Natural killer cell treated with Interleukin-12 subunit alpha and Interleukin-12 subunit beta and Interleukin-15 and Interleukin-18, amount 100 ng/mL, for 72 hours (primary cell): ENCODE measurements around the gene VWA8. TPM values are rescaled to one million over a fixed set of nuclear protein-coding genes. Genes with fewer than 3 reads are reported as not detected.

Experiments used
- ATAC-seq, 2 donors: fragments of 150-1000 bp; cut with Tn5 transposase in 1 of 2; sonication (Bioruptor Pico), chemical (Tn5 transposase) in 1 of 2; 2 replicates each; pipeline ENCODE4 v1.10.0; 2021
- DNase-seq: peaks from one replicate; pipeline ENCODE4 v3.0.0; 2022; ENCODE audit warnings: low spot score
- H3K27ac Mint-ChIP-seq, 2 donors: 1 replicate in 1 of 2; 2 replicates in 1 of 2; pipeline ENCODE4 v1.8.0; 2022; ENCODE audit warnings: mixed read lengths in 2 of 2, mild to moderate bottlenecking in 1 of 2, moderate library complexity in 1 of 2
- H3K27me3 Mint-ChIP-seq, 2 donors: 1 replicate in 1 of 2; 2 replicates in 1 of 2; pipeline ENCODE4 v1.8.0; 2022; ENCODE audit warnings: mixed read lengths in 2 of 2
- H3K36me3 Mint-ChIP-seq: one replicate; pipeline ENCODE4 v1.8.0; 2022; ENCODE audit warnings: mixed read lengths
- H3K4me1 Mint-ChIP-seq, 2 donors: 1 replicate in 1 of 2; 2 replicates in 1 of 2; pipeline ENCODE4 v1.8.0; 2022; ENCODE audit warnings: low read depth in 2 of 2, mixed read lengths in 2 of 2, mild to moderate bottlenecking in 1 of 2
- H3K4me3 Mint-ChIP-seq: one replicate; pipeline ENCODE4 v1.8.0; 2022; ENCODE audit warnings: mixed read lengths
- H3K9me3 Mint-ChIP-seq: 2 replicates; pipeline ENCODE4 v1.8.0; 2022; ENCODE audit warnings: mixed read lengths
- total RNA-seq, 2 donors: library from RNA; stranded (reverse); gene quantifications; one replicate each; pipeline ENCODE4 v1.2.3, GENCODE V29; 2022

VWA8 gene
- total RNA-seq, 2 donors from 2014 or later = 15.6 to 24.0 TPM

DNA sequence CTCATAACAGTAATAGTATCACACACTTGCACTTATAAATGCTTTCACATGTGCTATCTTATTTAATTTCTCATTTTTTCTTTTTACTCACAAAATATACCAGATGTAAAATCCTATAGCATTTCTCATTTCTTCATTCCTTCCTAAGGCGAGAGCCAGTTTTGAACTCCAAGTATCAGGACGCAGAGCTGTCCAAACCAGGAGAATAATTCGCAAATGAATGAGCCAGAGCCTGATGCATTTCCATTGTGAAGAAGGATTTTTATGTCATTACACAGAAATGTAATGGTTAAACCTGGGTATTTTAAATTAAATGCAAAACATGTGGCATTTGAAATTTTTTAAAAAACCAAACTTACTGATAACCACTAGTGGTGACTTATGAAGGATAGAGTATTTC is 259.2 kb downstream of the VWA8 start:
- no peaks in the 10 kb centered on the region for H3K9me3 Mint-ChIP-seq
- peaks cover 0 to 6% of the 10 kb centered on the region in 2 donors for H3K4me1 Mint-ChIP-seq
- DNase-seq (no peak), ATAC-seq (no peak)
- H3K36me3 Mint-ChIP-seq = peaks cover 8% of the 10 kb centered on the region
- H3K27ac Mint-ChIP-seq = no peak overlapping the region
- no peaks in the 10 kb centered on the region for H3K27me3 Mint-ChIP-seq
- no peak overlapping the region for H3K4me3 Mint-ChIP-seq

DNA sequence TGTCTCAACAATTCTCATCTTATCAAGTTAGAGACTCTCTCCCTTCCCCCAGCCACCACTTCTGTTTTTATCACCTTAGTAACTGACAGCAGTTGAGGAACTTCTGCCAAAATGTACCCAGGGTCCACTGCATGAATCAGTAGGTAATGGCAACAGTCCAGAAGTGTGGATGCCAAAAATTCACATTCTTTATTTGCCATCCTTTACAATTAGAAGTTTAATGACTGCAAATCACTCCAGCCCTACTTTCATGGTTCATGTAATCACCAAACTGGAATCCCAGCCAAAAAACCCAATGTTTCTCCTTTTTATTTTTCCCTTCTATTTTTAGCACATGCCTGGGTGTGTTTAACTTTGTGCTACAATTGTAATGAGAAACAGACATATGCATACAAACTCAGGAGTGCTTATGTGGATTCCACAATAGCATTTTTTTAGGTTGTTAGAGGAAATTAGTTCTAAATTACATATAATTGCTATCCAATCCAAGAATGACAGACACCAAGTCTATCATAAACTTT is 260.1 kb downstream of the VWA8 start:
- ATAC-seq (no peak), DNase-seq (no peak)
- Mint-ChIP-seq H3K27ac (no peak overlapping the region), H3K4me1 (peaks cover 0 to 6% of the 10 kb centered on the region in 2 donors), H3K27me3 (no peaks in the 10 kb centered on the region), H3K4me3 (no peak overlapping the region), H3K9me3 (no peaks in the 10 kb centered on the region), H3K36me3 (peaks cover 8% of the 10 kb centered on the region)

DNA sequence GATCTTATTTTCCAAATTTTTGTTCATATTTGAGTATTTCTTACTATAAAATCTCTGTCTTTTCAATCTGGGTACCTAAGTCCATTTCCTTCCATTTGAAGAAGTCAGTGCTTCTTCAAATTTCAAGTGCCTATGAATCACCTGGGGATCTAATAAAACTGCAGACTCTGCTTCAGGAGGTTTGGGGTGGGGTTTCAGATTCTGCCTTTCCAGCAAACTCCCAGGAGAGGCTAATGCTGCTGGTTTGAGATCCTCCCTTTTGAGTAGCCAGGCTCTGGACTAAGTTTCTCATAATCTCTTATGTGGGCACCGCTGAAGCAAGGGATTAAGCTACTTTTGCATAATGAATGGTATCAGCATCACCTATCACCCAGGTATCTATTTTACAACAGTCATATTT is 261.1 kb downstream of the VWA8 start:
- no peak for ATAC-seq
- Mint-ChIP-seq H3K4me3 (no peak overlapping the region), H3K4me1 (peaks cover 2 to 9% of the 10 kb centered on the region in 2 donors), H3K36me3 (peaks cover 8% of the 10 kb centered on the region), H3K9me3 (no peaks in the 10 kb centered on the region), H3K27me3 (no peaks in the 10 kb centered on the region), H3K27ac (no peak overlapping the region)
- DNase-seq = no peak

DNA sequence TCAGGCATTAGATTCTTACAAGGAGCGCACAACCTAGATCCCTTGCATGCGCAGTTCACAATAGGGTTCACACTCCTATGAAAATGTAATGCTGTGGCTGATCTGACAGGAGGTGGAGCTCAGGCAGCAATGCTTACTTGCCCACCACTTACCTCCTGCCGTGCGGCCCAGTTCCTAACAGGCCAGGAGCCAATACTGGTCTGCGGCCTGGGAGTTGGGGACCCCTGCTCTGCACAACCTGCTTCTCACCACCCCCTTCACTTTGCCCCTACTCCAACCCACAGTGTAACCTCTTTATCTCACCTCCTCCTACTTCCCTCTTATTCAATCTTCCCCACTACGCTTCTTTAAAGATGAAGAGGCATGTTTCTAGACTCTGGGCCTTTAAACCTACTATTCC is 263.3 kb downstream of the VWA8 start:
- no peak for DNase-seq
- H3K9me3 Mint-ChIP-seq = no peaks in the 10 kb centered on the region
- H3K36me3 Mint-ChIP-seq = peaks cover 8% of the 10 kb centered on the region
- no peaks in the 10 kb centered on the region for H3K27me3 Mint-ChIP-seq
- H3K27ac Mint-ChIP-seq = no peak overlapping the region
- no peak for ATAC-seq
- peaks cover 4 to 9% of the 10 kb centered on the region in 2 donors for H3K4me1 Mint-ChIP-seq
- H3K4me3 Mint-ChIP-seq = no peak overlapping the region

DNA sequence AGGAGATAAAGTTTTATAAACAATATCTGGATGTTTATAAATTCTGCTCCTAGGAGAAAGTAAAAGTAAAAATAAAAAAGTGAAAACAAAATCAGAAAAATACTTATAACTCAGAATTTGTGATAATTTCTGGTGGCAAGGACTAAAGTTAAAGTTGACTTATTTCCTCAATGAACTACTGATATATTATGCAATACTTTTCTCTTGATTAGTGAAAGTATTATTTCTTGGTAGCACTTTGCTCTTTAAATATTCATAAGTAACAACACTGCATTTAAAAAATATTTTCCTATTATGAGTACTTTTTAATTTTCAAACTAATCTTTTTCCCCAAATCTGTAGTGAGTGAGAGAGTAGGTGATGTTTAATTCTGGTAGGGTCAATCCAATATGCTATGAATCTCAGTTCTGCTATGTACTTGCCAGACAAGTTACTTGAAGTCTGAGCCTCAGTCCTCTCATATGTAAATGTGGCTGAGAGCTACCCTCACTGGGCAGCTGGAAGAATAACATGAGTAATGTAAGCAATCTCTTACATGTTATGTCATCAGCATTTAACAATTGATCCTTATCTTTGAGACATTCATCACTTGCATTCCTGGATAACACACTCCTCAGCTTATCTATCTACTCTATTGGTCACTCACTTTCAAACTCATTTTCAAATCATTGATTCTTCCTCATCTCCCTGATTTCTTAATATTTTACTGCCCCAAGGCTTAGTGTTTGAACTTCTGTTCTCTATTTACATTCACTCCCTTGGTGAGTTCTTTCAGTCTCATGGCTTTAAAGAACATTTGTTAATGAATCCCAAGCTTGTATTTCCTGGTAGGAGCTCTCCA is 264.5 kb downstream of the VWA8 start:
- Mint-ChIP-seq H3K9me3 (no peaks in the 10 kb centered on the region), H3K36me3 (peaks cover 8% of the 10 kb centered on the region), H3K27ac (no peak overlapping the region), H3K27me3 (no peaks in the 10 kb centered on the region), H3K4me3 (no peak overlapping the region), H3K4me1 (peaks cover 4 to 9% of the 10 kb centered on the region in 2 donors)
- DNase-seq (no peak), ATAC-seq (no peak)

DNA sequence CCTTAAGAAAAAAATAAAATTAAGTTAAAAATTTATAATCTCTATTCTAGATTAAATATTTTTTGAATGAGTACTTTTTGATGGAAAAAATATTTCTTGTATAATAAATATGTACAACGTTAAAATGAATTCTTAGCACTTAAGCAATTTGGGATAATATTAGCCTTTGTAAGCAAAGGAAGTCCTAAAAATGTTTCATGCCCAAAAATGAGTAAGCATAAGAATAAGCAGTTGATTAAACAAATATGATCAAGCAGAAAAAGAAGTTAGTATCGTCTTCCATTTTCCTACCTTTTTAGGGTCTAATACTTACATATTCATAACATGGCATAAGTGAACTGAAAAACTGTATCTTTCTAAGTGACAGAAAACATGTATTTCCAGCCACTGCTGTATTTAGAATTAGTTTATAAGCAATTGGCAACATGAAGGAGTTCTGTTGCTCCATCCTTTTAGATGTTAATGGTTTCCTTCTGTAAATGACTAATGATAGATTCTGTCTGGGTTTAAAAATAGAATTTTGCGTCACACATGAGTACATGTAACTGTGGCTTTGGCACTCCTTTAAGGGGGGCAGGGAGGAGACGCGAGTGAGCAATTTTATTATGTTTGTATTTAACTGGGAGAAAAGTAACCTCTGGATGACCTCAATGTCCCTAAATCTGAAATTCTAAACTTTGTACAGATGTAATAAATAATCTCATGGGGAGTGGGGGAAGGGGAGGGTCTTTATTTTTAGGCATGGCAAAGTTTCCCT is 266.2 kb downstream of the VWA8 start:
- H3K4me3 Mint-ChIP-seq = no peak overlapping the region
- DNase-seq = no peak
- no peaks in the 10 kb centered on the region for H3K9me3 Mint-ChIP-seq
- no peak for ATAC-seq
- H3K36me3 Mint-ChIP-seq = peaks cover 8% of the 10 kb centered on the region
- H3K27me3 Mint-ChIP-seq = no peaks in the 10 kb centered on the region
- H3K27ac Mint-ChIP-seq = no peak overlapping the region
- peaks cover 9 to 13% of the 10 kb centered on the region in 2 donors for H3K4me1 Mint-ChIP-seq

DNA sequence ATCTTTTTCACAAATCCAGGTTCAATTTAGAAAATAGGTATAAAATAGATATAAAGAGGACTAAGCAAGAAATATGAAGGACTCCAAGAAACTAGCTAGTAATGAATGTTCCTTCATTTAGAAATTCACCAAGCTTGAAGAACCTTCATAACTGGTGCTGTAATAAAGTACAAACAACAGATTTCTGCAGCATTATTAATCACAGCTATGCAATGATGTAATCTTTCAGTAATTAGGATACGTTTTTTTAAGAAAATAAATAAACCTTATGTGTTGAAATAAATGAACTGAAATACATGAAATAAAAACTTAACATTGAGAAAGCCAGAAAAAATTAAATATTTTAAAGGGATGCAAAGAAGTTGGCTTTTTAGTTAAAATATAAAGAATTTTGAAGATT is 267.5 kb downstream of the VWA8 start:
- Mint-ChIP-seq H3K4me1 (peaks cover 9 to 11% of the 10 kb centered on the region in 2 donors), H3K4me3 (no peak overlapping the region), H3K9me3 (no peaks in the 10 kb centered on the region), H3K36me3 (peaks cover 4% of the 10 kb centered on the region), H3K27ac (no peak overlapping the region), H3K27me3 (no peaks in the 10 kb centered on the region)
- DNase-seq = no peak
- ATAC-seq = no peak

DNA sequence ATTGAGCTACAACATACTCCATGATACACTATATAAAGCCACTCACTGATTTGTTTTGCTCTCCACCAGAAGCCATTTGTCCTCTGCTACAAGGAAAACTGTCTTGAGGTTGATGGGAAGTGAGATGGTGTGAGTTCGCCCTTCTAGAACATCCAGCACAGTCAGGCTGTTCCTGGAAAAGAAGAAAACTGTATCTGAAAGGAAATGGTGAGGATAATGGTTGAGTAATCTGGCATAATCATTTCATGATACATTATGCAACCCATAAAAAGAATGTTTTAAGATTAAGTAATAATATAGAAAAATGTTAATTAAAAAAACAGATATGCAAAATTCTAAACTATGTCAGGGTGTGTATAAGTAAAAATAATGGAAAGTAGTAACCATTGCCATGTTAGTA is 269.6 kb downstream of the VWA8 start:
- H3K36me3 Mint-ChIP-seq = peaks cover 5% of the 10 kb centered on the region
- no peak for ATAC-seq

DNA sequence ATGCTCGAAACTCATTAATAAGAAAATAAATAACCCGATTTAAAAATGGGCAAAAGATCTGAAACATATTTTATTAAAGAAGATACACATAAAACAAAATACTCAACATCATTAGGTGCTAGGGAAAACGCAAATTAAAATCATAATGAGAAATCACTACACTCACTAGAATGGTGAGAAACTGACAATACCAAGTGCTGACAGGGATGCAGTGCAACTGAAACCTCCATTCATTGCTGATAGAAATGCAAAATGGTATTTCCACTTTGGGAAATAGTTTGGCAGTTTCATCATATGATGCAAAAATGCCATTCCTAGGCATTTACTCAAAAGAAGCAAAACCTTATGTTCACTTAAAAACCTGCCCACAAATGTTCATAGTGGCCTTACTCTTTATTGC is 278.1 kb downstream of the VWA8 start:
- no peaks in the 10 kb centered on the region for H3K27me3 Mint-ChIP-seq
- H3K4me3 Mint-ChIP-seq = no peak overlapping the region
- H3K9me3 Mint-ChIP-seq = no peaks in the 10 kb centered on the region
- no peak overlapping the region for H3K27ac Mint-ChIP-seq
- H3K4me1 Mint-ChIP-seq = no peaks in the 10 kb centered on the region
- H3K36me3 Mint-ChIP-seq = peaks cover 20% of the 10 kb centered on the region
- no peak for DNase-seq
- ATAC-seq = no peak

More for the DNA sequence above, 269.6 kb downstream of the VWA8 start:
- Mint-ChIP-seq H3K27me3 (no peaks in the 10 kb centered on the region), H3K4me3 (no peak overlapping the region), H3K27ac (peak overlapping the region in 1 of 2 donors; percentile 64), H3K4me1 (peaks cover 6 to 9% of the 10 kb centered on the region in 2 donors), H3K9me3 (no peaks in the 10 kb centered on the region)
- DNase-seq = no peak

DNA sequence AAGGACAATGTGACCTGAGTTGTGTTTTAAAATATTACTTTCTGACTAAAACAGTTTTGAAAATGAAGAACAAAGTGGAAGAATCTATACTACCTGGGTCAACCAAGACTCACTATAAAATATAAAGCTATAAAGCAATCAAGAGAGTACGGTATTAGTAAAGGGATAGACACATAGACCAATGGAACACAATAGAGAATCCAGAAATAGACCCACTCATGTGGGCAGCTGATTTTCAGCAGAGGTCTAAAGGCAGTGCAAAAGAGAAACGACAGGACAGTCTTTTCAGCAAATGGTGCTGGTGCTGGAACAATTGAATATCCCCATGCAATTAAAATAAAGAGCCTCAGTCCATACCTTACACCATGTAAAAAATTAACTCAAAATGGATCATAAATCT is 278.9 kb downstream of the VWA8 start:
- DNase-seq = no peak
- Mint-ChIP-seq H3K36me3 (peaks cover 20% of the 10 kb centered on the region), H3K4me3 (no peak overlapping the region), H3K4me1 (no peaks in the 10 kb centered on the region), H3K27ac (no peak overlapping the region), H3K27me3 (no peaks in the 10 kb centered on the region), H3K9me3 (no peaks in the 10 kb centered on the region)
- ATAC-seq = no peak

DNA sequence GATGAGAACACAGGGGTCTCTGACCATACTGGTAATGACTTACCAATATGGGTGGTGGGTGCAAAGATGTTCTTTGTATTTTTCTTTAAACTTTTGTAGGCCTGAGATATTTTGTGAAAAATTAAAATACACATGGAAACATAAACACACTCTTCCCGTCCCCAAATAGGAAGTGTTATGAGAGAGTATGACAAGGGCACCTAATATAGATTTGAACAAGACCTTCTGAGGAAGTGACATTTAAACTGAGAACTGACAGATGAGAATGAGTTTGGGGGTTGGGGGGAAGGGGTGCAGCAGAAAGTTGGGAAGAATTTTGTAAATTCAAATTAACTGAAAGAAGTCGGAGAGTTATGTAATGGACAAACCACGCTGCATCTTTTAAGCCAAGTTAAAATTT is 279.3 kb downstream of the VWA8 start:
- Mint-ChIP-seq H3K27me3 (no peaks in the 10 kb centered on the region), H3K36me3 (peaks cover 20% of the 10 kb centered on the region), H3K27ac (no peak overlapping the region), H3K4me1 (no peaks in the 10 kb centered on the region), H3K4me3 (no peak overlapping the region), H3K9me3 (no peaks in the 10 kb centered on the region)
- DNase-seq (no peak), ATAC-seq (no peak)

DNA sequence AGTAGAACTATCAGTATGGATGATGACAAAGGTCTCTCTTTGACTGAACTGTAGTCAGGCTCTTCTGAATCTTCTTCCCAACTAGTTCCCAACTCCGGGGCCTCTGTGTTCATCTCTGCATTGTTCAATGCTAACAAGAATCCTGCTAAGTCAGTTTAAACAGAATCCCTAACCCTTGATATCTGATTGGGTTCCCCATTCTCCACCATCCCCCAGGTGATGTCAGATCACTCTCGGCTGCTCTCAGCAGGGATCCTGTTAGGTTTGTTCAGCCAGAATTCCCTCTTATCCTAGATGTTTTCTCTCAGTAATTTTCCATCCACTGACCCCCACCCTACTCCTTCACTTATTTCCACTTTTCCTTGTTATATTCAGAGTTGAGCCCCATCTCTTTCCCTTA is 280.0 kb downstream of the VWA8 start:
- no peak overlapping the region for H3K4me3 Mint-ChIP-seq
- ATAC-seq = no peak
- H3K9me3 Mint-ChIP-seq = no peaks in the 10 kb centered on the region
- no peaks in the 10 kb centered on the region for H3K27me3 Mint-ChIP-seq
- no peaks in the 10 kb centered on the region for H3K4me1 Mint-ChIP-seq
- peaks cover 20% of the 10 kb centered on the region for H3K36me3 Mint-ChIP-seq
- no peak for DNase-seq
- H3K27ac Mint-ChIP-seq = no peak overlapping the region

DNA sequence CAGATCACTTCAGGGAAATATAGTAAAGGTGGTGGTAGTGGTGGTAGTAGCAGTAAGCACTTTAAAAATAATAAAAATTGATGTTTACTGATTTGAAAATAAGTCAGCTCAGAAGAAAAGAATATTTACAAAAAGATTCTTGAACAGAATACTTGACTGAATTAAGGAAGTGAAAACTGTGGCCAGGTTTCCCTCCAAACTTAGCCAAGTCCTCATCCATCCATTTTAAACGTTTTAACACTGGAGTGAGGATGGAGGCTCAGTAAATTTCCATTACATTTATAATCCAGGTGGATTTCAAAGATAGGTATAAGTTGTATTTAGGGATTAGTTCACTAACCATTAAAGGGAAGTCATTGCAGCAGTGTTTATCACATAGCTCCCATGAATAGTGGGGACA is 282.1 kb downstream of the VWA8 start:
- ATAC-seq (no peak), DNase-seq (no peak)
- peaks cover 15% of the 10 kb centered on the region for H3K36me3 Mint-ChIP-seq
- no peak overlapping the region for H3K27ac Mint-ChIP-seq
- H3K4me1 Mint-ChIP-seq = no peaks in the 10 kb centered on the region
- H3K9me3 Mint-ChIP-seq = no peaks in the 10 kb centered on the region
- H3K27me3 Mint-ChIP-seq = no peaks in the 10 kb centered on the region
- H3K4me3 Mint-ChIP-seq = no peak overlapping the region

DNA sequence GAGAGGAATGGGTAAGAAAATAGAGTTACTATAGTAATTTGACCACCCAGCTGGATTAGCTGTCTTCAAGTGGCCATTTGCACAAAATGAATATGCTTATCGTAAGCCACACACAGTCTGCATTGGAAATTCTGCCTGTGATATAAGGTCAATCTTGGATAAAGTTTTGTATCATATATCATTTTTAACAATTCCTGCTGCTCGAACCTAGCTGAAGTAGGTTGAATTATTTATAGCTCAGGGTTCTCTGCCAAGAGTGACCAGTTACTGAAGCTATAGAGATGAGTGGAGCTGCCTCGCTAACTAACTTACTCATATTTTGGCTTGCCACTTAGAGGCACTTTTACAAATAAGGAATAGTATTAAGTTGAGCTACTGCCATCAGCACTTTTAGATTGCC is 282.7 kb downstream of the VWA8 start:
- no peak overlapping the region for H3K27ac Mint-ChIP-seq
- H3K9me3 Mint-ChIP-seq = no peaks in the 10 kb centered on the region
- no peaks in the 10 kb centered on the region for H3K27me3 Mint-ChIP-seq
- H3K4me1 Mint-ChIP-seq = no peaks in the 10 kb centered on the region
- peaks cover 10% of the 10 kb centered on the region for H3K36me3 Mint-ChIP-seq
- DNase-seq = no peak
- no peak overlapping the region for H3K4me3 Mint-ChIP-seq
- ATAC-seq = no peak
